SKM-1 treated with dmso at 0.1 percent for 144 hours (cell line): ENCODE results near the gene CDT1.

Experiments
- DNase-seq: peaks from one replicate; lab custom pipeline; 2025; ENCODE audit not compliant: unreplicated experiment; lab: John Stamatoyannopoulos, UW

Gene CDT1

GRCh38 chr16:88835383-88835782 lies 31.8 kb downstream of the CDT1 start:
- DNase-seq: no peak

- no peak for DNase-seq
Observed at GRCh38 chr16:88835818-88836217, 32.2 kb downstream of the CDT1 start.

DNA sequence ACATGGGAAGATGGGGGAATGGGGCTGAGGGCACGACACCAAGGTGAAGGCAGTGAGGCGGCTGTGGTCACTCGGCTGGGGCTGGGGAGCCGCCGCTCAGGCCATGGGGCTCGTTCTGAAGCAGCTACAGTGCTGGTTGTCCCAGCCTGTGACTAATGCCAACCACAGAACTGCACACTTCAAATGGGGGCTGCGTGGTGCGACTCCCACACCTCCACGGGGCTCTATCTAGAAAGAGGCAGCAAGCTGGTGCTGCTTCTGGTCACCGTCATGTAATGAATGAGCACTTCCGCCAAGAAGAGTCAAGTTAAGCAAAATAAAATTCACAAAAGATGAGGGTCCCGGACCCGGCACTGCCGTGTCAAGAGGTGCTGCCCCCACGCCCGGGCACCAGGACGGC lies 33.2 kb downstream of the CDT1 start:
- no peak for DNase-seq

DNA sequence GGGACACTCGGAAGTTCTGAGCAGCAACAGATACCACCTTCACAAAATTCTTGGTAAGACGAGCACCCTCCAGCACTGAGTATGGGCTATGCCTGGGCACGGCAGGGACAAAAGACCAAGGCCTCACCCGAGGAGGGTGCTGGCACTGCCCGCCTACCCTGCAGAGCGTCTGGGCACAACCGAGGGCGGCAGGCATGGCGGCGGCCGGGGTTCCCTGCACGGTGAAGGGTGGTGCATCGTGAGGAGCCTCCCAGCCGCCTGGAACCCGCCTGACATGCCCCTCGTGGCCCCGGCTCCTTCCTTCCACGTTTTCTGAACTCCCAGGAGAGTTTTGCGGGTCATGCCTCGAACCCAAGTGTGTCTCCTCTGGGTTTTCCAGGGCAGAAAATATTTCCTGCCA lies 34.2 kb downstream of the CDT1 start:
- DNase-seq: no peak

DNA sequence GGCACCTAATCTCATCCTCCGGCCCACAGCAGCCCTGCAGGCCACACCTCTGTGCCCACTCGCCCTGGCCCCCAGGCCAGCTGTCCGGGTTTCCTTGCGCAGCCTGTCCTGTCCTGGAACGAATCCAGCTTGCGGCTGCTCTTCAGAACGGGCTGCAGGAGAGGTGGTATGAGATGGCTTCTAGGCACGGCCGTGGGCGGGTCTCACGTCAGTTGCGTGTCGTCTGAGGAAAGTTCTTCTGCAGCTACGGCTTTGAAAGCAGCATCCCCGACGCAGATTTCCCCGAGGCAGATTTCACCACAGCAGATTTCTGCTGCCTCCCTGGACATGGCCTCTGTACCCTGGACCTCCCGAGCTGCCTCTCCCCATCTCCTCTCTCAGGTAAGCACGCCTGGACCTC lies 35.0 kb downstream of the CDT1 start:
- no peak for DNase-seq

DNA sequence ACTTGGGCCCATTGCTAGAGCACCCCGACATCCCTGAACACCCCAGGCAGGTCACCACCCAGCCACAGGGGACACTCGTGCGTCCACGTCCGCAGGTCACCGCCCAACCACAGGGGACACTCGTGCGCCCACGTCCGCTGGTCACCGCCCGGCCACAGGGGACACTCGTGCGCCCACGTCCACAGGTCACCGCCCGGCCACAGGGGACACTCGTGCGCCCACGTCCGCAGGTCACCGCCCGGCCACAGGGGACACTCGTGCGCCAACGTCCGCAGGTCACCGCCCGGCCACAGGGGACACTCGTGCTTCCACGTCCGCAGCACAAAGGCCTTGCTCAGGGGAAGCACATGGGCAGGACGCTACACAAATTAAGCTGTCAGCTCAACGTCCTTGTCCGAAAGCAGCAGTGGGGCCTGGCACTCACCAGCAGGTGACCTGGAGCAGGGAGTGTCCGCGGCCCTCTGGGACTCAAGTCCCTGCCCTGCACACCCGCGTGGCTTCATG lies 35.5 kb downstream of the CDT1 start:
- DNase-seq: no peak

GRCh38 chr16:88839745-88840599 lies 36.4 kb downstream of the CDT1 start:
- peak; percentile 97 for DNase-seq

DNA sequence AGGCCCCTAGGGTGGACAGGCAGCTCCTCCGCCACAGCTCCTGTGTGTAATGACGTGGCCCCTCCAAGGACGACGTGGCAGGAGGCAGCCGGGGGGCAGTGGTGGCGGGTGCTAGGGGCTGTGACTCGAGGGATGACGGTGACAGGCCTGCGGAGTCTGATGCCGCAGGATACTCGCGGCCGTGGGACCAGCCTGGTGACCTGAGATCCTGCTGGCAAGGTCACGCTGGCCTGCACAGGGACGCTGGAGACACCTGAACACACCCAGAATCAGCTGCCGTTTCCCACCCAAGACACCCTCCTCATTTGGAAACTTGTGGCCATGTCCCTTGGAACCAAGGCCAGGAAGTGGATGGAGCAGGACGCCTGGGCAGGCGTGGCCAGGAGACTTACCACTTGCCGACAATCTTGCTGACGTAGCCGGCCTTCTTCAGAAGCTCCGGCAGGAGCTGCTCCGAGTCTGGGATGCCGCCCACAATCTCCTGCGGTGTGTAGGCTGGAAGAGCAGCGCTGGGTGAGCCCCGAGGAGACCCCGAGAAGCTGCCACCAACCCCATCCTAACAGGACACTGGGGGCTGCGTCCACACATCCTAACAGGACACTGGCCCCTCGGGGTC lies 37.1 kb downstream of the CDT1 start:
- DNase-seq: peak; percentile 52

DNA sequence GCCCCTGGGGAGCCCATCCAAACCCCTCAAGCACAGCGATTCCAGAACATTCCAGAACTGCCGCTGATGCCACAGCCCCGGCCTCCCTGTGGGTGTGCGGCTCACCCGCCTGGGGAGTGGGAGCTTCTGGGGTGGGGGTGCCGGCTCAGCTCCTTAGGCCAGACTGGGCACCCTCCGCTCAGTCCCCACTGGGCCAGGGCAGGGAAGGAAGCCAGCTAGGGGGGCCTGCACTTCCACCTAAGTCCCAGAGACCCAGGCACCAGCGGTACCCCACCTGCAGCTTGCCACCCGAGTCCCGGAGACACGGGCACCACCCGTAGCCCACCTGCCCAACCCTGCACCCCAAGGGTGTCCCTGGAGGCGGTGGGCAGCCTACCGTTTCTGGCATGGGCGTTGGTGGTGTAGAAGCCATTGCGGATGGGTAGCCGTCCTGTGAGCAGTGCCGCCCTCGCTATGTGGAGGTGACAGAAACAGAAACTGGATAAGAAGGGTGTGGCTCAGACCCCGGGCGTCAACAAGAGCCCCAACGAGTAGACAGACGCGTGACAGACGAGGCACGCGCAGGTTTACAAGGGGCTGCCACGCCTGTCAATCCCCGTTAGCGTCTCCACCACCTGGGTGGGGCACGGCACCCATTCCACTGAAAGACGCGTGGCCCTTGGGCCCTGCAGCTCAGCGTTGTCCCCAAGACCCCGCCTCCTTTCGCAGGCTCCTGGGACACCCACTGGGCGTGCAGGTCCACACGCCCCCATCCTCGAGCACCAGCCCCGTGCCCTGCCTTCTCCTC lies 38.1 kb downstream of the CDT1 start:
- DNase-seq: no peak

DNA sequence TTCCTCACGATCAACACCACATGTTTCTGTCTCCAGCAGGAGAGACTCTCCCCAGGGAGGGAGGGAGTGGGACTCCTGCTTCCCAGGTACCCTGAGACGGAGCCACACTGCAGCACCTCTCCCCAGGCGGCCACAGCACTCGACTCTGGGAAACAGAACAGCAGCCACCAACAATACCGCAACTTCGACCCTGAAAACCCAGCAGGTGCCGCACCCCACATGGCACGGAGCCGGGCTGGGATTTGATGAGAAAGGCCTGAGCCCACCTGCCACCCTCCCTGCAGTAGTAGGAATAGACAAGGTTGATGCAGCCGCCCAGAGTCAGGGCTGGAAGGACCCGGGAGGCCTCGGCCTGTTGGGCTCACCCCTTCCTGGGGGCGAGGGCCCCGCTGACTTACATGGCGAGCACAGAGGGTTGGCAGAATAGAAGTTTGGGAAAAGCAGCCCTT lies 38.7 kb downstream of the CDT1 start:
- DNase-seq: no peak

DNA sequence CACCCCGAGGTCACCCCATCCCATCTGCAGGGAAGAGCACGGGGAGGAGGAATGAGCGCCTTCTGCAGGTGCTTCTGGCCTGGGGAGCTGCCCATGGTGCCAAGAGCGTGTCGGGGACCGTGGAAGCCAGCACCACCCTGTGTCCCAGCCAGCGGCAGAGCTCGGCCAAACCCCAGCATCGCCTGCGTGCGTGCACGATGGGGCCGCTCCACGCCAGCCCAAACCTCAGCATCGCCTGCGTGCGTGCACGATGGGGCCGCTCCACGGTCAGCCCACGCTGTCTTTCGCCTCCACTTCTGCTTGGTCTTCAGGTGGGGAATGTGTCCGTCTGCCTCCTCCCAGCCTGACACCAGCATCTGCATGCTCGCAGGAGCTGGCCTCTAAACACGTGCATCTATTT lies 39.2 kb downstream of the CDT1 start:
- no peak for DNase-seq

GRCh38 chr16:88843256-88843655 lies 39.7 kb downstream of the CDT1 start:
- no peak for DNase-seq

- no peak for DNase-seq
Observed at GRCh38 chr16:88844419-88845036, 40.9 kb downstream of the CDT1 start.

DNA sequence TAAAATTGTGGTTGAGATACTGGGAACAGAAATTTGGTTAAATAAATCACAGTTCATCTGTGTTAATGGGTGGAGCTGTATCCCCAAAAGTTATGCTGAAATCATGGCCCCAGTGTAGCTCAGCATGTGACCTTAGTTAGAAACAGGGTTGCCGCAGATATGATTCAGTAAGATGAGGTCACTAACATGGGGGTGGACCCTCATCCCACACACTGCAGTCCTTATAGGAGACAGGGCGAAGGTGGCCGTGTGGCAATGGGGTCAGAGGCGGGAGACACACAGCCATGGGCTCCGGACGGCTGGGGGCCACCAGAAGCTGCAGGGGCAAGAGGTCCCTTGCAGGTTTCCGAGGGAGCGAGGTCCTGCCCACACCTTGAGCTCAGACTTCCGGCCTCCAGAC lies 42.5 kb downstream of the CDT1 start:
- no peak for DNase-seq

GRCh38 chr16:88847654-88848053 lies 44.1 kb downstream of the CDT1 start:
- DNase-seq: no peak

DNA sequence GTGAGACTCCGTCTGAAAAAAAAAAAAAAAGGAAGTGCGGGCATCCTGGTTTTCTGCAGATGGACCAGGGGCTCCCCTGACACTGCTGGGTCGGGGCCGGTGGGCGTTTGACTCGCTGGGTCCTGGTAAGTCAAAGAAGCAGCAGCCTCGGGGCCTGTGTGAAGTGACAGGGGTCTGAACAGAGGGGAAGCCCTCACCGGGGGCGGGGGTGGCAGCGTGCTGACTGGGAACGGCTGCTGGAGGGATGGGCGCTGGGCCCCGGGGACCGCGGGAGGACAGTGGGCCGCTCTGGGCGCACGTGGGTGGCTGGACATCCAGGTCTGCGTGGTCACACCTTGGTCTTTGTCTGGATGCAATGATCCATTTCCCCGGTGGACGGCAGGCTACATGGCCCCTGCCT lies 45.0 kb downstream of the CDT1 start:
- no peak for DNase-seq

DNA sequence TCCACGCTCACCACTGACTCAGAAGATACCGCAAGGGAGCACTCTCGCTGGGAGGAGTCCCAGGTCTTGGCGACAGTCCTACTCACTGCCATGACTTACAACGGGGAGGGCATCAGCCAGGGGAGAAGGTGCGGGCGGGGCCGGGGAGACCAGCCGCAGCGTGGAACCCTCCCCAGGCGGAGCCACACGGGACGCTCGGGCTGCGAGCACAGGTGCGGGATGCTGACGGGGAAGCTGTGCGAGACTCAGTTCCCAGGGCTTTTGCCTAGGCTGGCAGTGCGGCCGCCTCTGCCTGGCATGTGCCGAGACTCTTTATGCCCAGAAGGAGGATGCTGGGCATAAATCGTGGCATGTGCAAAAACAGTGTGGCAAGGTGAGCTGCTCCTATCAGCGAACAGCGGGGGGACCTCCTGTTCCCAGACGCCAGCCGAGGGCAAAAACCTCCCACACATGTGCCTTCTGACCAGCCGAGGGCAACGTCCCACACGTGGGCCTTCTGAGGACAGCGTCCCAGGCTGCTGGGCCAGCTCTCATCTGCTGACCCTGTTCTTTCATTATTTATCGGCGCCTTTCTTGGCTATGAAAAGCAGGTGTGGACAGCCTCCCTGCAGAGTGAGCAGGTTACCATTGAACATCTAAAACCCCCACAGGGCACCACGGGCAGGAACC lies 47.1 kb downstream of the CDT1 start:
- no peak for DNase-seq

DNA sequence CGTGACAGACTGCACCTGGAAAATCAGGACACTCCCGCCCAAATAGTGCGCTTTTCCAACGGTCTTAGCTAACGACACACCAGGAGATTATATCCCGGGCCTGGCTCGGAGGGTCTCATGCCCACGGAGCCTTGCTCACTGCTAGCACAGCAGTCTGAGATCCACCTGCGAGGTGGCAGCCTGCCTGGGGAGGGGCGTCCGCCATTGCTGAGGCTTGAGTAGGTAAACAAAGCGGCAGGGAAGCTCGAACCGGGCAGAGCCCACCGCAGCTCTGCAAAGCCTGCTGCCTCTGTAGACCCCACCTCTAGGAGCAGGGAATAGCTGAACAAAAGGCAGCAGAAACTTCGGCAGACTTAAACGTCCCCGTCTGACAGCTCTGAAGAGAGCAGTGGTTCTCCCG lies 48.0 kb downstream of the CDT1 start:
- DNase-seq: no peak

DNA sequence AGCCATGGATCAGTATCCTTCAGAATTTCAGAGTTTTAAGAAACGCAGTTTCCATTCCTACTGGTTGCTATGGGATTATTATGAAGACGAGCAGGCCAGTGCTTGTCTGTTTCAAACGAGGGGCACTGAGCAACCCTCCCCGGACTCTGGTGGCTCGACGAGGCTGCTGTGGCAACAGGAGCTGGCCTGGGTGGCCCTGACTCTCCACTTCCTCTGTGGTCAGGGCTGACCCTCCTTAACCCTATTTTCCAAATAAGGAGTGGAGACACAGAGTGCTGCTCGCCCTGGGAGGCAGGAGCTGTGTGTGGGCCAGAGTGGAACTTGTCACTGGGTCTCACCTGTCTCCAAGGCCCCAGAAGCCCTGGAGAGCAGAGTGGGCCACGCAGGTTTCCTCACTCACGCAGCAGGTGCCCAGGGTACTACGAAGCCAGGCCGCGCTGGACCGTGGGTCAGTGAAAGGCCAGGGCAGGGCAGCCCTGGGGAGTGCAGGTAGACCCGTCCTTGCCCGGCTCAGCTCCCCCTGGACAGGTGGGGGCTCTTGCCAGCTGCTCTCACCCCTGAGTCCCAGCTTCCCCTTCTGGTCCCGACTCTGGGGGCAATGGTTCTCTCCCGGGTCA lies 49.8 kb downstream of the CDT1 start:
- peak; percentile 64 for DNase-seq
